DOHH2 (cell line): ENCODE measurements around the gene CTDSPL.

ENCODE experiments used
- H3F3A ChIP-seq: fragments of 200-600 bp; sonication (generic), shearing (Covaris generic); 2 replicates; pipeline ENCODE4 v1.6.0; 2016; ENCODE audit warnings: antibody characterized with exemption, mild to moderate bottlenecking; ENCODE audit not compliant: control insufficient read depth, insufficient read depth
- H3K27ac ChIP-seq: fragments of 200-600 bp; sonication (generic); 2 replicates; pipeline ENCODE4 v1.5.1; 2014; ENCODE audit warnings: low read depth, mild to moderate bottlenecking, low read length, moderate library complexity
- H3K27me3 ChIP-seq: fragments of 200-600 bp; sonication (generic); 2 replicates; pipeline ENCODE4 v1.6.1; 2014; ENCODE audit warnings: mild to moderate bottlenecking, low read length, mixed read lengths; ENCODE audit not compliant: control insufficient read depth
- H3K36me3 ChIP-seq: fragments of 200-600 bp; sonication (generic); 2 replicates; pipeline ENCODE4 v1.6.1; 2014; ENCODE audit warnings: mild to moderate bottlenecking, low read length, moderate library complexity, mixed read lengths; ENCODE audit not compliant: control insufficient read depth
- H3K4me1 ChIP-seq: fragments of 200-600 bp; sonication (generic); 2 replicates; pipeline ENCODE4 v1.6.1; 2014; ENCODE audit warnings: mild to moderate bottlenecking, low read length, mixed read lengths; ENCODE audit not compliant: control insufficient read depth
- H3K4me2 ChIP-seq: fragments of 200-600 bp; sonication (generic); 2 replicates; pipeline ENCODE4 v1.6.0; 2014; ENCODE audit warnings: mild to moderate bottlenecking, low read length, moderate library complexity
- H3K4me3 ChIP-seq: fragments of 200-600 bp; sonication (generic); 2 replicates; pipeline ENCODE4 v1.5.1; 2014; ENCODE audit warnings: mild to moderate bottlenecking, low read length, mixed read lengths
- H3K79me2 ChIP-seq: fragments of 200-600 bp; sonication (generic); 2 replicates; pipeline ENCODE4 v1.6.1; 2014; ENCODE audit warnings: mild to moderate bottlenecking, low read length, mixed read lengths; ENCODE audit not compliant: control insufficient read depth
- H3K9me2 ChIP-seq: fragments of 200-600 bp; sonication (generic); replicated peaks from 2 replicates; pipeline ENCODE4 v1.6.1; 2014; ENCODE audit warnings: mild to moderate bottlenecking, low read length, mixed read lengths; ENCODE audit not compliant: control insufficient read depth
- H3K9me3 ChIP-seq: fragments of 200-600 bp; sonication (generic); 2 replicates; pipeline ENCODE4 v1.6.1; 2014; ENCODE audit warnings: antibody characterized with exemption, low read length, mixed read lengths; ENCODE audit not compliant: control insufficient read depth, insufficient read depth
- H4K20me1 ChIP-seq: fragments of 200-600 bp; sonication (generic); 2 replicates; pipeline ENCODE4 v1.6.0; 2014; ENCODE audit warnings: low read depth, mild to moderate bottlenecking, antibody characterized with exemption, low read length, moderate library complexity; ENCODE audit not compliant: control insufficient read depth, insufficient read depth
- CTCF ChIP-seq: fragments of 200-600 bp; sonication (generic); IDR thresholded peaks from one replicate; pipeline ENCODE4 v1.5.1; 2014; ENCODE audit warnings: antibody characterized with exemption, mild to moderate bottlenecking, low read depth, low read length; ENCODE audit not compliant: poor library complexity, severe bottlenecking
- EZH2phosphoT487 ChIP-seq: fragments of 200-600 bp; sonication (generic); IDR thresholded peaks from 2 replicates; pipeline ENCODE4 v1.6.1; 2017; ENCODE audit warnings: borderline replicate concordance, mild to moderate bottlenecking, antibody characterized with exemption, low read length, moderate library complexity, mixed read lengths

The CTDSPL gene

GRCh38 chr3:37996785-37997301, 135.2 kb downstream of the CTDSPL start:
- peak; percentile 87 for TF ChIP-seq CTCF
- TF ChIP-seq EZH2phosphoT487 = no peak
- Histone ChIP-seq H3K4me2 (0 out of 2 replicates have a peak overlapping the region, but pooled peaks have one; percentile 7), H3K27me3 (no peaks in the 10 kb centered on the region), H3K27ac (no peak overlapping the region), H4K20me1 (no peaks in the 10 kb centered on the region), H3K4me1 (peaks cover 33% of the 10 kb centered on the region), H3K9me2 (no peaks in the 10 kb centered on the region), H3F3A (no peaks in the 10 kb centered on the region; the same call in 1 of the 2 replicates), H3K9me3 (no peaks in the 10 kb centered on the region), H3K79me2 (peaks cover 11% of the 10 kb centered on the region), H3K36me3 (peaks cover 40% of the 10 kb centered on the region), H3K4me3 (0 out of 2 replicates have a peak overlapping the region, but pooled peaks have one; percentile 11)

GRCh38 chr3:37997342-37997741, 135.7 kb downstream of the CTDSPL start:
- peaks cover 41% of the 10 kb centered on the region for H3K36me3 ChIP-seq
- H3K4me1 ChIP-seq = peaks cover 33% of the 10 kb centered on the region
- H4K20me1 ChIP-seq = no peaks in the 10 kb centered on the region
- no peaks in the 10 kb centered on the region for H3K9me2 ChIP-seq
- no peaks in the 10 kb centered on the region; the same call in 1 of the 2 replicates for H3F3A ChIP-seq
- no peak for TF ChIP-seq CTCF
- TF ChIP-seq EZH2phosphoT487 = no peak
- H3K27me3 ChIP-seq = no peaks in the 10 kb centered on the region
- H3K79me2 ChIP-seq = peaks cover 11% of the 10 kb centered on the region
- H3K4me3 ChIP-seq = no peak overlapping the region
- H3K4me2 ChIP-seq = no peak overlapping the region
- no peaks in the 10 kb centered on the region for H3K9me3 ChIP-seq
- H3K27ac ChIP-seq = no peak overlapping the region

GRCh38 chr3:37997791-37998370, 136.2 kb downstream of the CTDSPL start:
- Histone ChIP-seq H3K4me3 (no peak overlapping the region), H3K4me2 (peak overlapping the region; percentile 61), H3F3A (no peaks in the 10 kb centered on the region; the same call in 1 of the 2 replicates), H3K79me2 (peaks cover 11% of the 10 kb centered on the region), H3K36me3 (peaks cover 42% of the 10 kb centered on the region), H3K4me1 (peaks cover 33% of the 10 kb centered on the region), H3K27ac (no peak overlapping the region), H3K9me2 (no peaks in the 10 kb centered on the region), H3K9me3 (no peaks in the 10 kb centered on the region), H4K20me1 (no peaks in the 10 kb centered on the region), H3K27me3 (no peaks in the 10 kb centered on the region)
- TF ChIP-seq CTCF = no peak
- TF ChIP-seq EZH2phosphoT487 = no peak
